Inflammatory macrophage (primary cell): ENCODE measurements around the gene GLYR1.

ENCODE experiments used
- DNase-seq, 2 donors: peaks; one replicate each; pipeline ENCODE4 v3.0.0-alpha.2; 2020 to 2022

Gene GLYR1

GRCh38 chr16:4879049-4879448 is 32.0 kb upstream of the GLYR1 start:
- no peak for DNase-seq

GRCh38 chr16:4877380-4877685 is 30.2 kb upstream of the GLYR1 start:
- DNase-seq: no peak

- no peak for DNase-seq
Measured at GRCh38 chr16:4876646-4877379, 29.7 kb upstream of the GLYR1 start.

- DNase-seq: no peak
Measured at GRCh38 chr16:4874666-4875065, 27.6 kb upstream of the GLYR1 start.

GRCh38 chr16:4873091-4873490 is 26.0 kb upstream of the GLYR1 start:
- no peak for DNase-seq

GRCh38 chr16:4871071-4871470 is 24.0 kb upstream of the GLYR1 start:
- DNase-seq: no peak

GRCh38 chr16:4870138-4870671 is 23.1 kb upstream of the GLYR1 start:
- no peak for DNase-seq

- no peak for DNase-seq
Measured at GRCh38 chr16:4869147-4869805, 22.2 kb upstream of the GLYR1 start.

- no peak for DNase-seq
Measured at GRCh38 chr16:4868535-4868934, 21.4 kb upstream of the GLYR1 start.

GRCh38 chr16:4868026-4868425 is 20.9 kb upstream of the GLYR1 start:
- DNase-seq: no peak

GRCh38 chr16:4866586-4866985 is 19.5 kb upstream of the GLYR1 start:
- no peak for DNase-seq

- no peak for DNase-seq
Measured at GRCh38 chr16:4865231-4865860, 18.3 kb upstream of the GLYR1 start.

- DNase-seq: no peak
Measured at GRCh38 chr16:4864728-4865127, 17.6 kb upstream of the GLYR1 start.

- DNase-seq: peak; percentile 5 to 15
Measured at GRCh38 chr16:4862639-4863038, 15.6 kb upstream of the GLYR1 start.

- no peak for DNase-seq
Measured at GRCh38 chr16:4860727-4861342, 13.7 kb upstream of the GLYR1 start.

- no peak for DNase-seq
Measured at GRCh38 chr16:4859900-4860255, 12.8 kb upstream of the GLYR1 start.

GRCh38 chr16:4859190-4859899 is 12.3 kb upstream of the GLYR1 start:
- no peak for DNase-seq

- DNase-seq: no peak
Measured at GRCh38 chr16:4855804-4856203, 8.7 kb upstream of the GLYR1 start.

GRCh38 chr16:4855371-4855770 is 8.3 kb upstream of the GLYR1 start:
- no peak for DNase-seq

- peak; percentile 45 to 49 for DNase-seq
Measured at GRCh38 chr16:4852221-4852872, 5.3 kb upstream of the GLYR1 start.

GRCh38 chr16:4850211-4850610 is 3.1 kb upstream of the GLYR1 start:
- DNase-seq: no peak
